ENCODE data around the gene EPB41L2.
"Not testable (repeated sequence)": the region's sequence is repeated elsewhere in the genome, so short reads cannot be mapped to it uniquely, and the experiment has no call there.

The EPB41L2 gene

DNA sequence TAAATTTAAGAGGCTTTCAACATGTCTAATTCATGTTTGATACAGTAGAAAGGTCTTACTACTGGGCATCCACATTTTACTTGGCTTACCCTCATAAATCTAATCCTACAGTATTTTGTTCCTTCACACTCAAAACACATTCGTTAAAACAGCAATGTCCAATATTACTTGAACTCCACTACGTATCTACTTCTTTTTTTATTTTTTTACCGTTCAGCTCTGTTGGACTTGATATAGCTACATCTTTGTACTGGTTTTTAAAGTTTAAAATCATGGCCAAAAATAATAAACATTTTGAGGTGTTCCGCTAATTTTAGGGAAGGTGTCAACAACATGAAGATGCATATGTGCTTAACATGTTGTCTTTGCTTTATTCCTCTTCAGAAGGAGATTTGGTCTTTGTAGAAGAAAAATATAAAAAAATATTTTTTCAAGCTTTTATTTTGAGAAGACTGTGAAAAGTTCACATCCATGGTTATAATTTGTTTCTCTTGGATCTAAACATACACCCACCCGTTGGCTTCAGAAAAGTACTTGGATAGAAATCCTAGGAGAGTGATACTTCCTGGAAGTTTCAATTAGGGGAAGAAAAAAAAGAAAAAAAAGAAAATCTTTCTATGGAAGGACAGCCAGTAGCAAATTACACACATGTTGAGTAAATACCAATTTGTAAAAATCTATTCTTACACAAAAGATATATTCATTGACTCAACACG is 71.5 kb downstream of the EPB41L2 start:
- intact Hi-C loops (cut with DNase I): no loop called here
- DNase-seq: no peak

DNA sequence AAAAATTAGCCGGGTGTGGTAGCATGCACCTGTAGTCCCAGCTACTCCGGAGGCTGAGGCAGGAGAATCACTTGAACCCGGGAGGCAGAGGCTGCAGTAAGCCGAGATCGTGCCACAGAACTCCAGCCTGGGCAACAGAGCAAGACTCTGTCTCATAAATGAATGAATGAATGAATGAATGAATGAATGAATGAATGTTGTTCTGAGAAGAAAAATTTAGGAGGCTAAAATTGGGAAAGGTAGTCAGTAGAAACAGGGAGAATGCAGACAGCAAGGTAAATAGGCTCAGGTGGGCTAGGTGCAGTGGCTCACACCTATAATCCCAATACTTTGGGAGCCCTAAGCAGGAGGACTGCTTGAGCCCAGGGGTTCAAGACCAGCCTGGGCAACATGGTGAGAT is 75.5 kb downstream of the EPB41L2 start:
- intact Hi-C loops (cut with DNase I); DNase-seq: not testable (repeated sequence)

DNA sequence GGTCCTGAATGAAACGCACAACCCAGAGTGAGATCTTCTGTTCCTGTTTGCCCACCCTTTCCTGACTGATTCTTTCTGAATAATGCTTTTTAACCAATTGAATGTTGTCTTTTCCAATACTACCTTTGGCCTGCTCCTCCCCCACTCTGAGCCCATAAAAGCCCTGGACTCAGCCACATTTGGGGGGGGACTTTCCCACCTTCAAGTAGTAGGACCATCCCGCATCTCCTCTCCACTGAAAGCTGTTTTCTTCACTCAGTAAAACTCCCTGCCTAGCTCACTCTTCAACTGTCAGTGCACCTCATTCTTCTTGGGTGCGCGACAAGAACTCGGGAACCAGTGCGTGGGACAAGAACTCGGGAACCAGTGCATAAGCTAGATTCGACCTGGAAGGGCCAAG is 77.9 kb downstream of the EPB41L2 start:
- DNase-seq: no peak
- intact Hi-C loops (cut with DNase I): no loop called here

DNA sequence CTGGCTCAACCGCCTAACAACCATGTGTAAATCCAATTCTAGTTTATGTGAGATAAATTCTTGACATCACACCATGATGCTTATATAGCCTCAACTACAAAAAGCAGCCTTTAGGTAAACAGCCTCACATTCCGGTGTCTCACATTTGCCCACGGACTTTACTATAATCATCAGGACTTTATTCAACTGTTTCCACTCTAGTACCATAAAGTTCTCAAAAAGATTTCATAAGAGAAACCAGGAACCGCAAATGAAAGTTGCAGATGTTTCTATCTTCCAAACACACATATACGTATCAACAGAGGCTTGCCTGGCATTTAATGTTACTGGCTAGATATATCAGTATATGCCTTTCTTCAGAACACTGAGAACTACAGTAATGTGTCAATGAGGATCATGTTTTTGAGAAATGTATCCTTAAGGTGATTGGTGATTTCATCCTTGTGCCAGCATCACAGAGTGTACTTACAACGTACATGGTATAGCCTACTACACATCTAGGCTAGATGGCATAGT is 80.0 kb downstream of the EPB41L2 start:
- intact Hi-C loops (cut with DNase I): no loop called here
- no peak for DNase-seq

DNA sequence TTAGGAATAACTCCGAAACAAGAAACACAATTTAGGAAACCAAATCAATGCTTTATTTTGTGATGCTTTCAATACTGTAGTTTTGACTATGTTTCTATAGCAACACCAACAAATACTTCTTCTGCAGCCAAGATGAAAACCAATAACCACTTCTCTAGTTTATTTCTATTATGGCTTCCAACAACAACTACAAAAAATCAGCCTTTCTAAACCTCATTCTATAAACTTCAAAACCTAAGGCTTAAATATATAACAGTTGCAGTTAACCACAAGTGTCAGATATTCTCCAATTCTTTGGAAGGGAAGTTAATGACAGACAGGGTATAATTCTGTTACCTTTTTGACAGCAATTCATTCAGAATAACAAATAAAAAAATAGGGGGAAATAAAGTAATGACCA is 80.9 kb downstream of the EPB41L2 start:
- intact Hi-C loops (cut with DNase I): no loop called here
- DNase-seq: no peak

DNA sequence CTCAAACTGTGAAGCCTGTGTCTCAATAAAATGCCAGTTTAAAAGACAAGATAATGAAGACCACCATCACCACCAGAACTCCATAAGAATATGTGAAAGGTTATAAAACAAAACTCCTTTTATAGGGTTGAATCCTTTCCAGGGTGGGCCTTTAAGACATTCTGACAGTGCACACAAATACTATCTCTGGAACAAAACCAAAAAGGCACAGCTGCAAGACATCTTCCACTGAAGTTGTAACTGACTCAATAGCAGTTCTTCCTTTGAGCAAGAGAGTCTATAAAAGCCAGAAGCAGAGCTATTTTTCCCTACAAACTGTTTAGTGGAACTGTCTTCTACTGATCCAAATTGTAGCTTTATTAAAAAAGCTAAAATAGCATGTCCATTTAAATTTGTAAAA is 81.6 kb downstream of the EPB41L2 start:
- DNase-seq: no peak
- intact Hi-C loops (cut with DNase I): no loop called here

DNA sequence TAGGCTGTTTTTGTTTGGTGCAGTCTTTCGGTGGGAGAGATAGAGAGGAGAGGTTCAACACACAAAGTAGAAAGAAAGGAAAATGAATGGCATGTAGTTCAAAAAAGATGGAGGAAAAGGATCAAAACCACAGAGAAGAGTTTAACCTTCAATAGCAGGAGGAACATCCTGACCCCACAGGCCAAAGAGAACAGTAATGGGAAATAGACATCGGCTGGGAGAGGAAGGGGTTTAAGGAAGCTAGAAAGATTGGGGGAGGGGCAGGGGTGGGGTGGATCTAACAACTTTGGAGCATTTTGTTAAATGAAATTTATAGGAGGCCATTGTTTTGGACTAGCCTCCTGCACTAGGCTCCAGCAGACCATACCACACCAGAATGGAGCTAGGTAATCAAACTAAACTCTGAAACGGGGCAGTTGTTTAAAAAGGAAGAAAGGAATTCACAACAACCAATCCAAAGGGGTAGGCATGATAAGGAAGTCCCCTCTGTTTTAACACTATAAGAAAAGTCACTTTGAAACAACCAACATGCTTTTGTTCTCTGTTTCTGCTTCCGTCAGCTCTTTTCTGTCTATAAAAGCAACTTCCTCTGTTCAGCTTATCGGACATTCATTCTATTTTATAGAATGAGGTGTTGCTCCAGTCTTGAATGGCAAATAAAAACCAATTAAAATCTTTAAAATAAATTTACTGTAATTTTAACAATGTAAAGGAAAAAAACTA is 82.6 kb downstream of the EPB41L2 start:
- intact Hi-C loops (cut with DNase I): no loop called here
- no peak for DNase-seq

DNA sequence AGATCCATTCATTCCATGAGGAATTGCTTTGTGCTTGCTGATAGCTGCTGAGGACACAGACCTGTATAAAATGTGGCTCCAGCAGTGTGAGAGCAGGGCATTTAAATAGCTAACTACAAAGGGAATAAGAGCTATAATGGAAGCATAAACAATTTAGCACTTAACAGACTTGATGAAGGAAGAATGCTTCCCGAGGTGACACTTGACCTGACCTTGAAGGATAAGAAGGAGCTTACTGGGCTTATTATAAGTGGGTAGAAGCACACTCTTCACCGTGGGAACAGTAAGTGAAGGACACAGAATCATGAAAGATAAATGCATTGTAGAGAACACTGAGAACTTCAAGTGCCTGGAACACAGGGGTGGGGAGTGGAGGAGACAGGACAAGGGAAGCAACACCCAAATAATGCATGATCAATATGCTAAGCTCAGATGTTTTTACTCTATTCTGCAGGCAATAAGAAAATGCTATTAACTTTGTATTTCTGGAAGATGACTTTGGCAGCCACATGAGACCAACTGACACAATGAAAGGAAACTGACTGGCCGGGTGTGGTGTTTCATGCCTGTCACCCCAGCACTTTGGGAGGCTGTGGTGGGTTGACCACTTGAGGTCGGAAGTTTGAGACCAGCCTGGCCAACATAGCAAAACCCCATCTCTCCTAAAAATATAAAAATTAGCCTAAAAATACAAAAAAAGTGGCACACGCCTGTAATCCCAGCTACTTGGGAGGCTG is 84.2 kb downstream of the EPB41L2 start:
- intact Hi-C loops (cut with DNase I): no loop called here
- DNase-seq: no peak

DNA sequence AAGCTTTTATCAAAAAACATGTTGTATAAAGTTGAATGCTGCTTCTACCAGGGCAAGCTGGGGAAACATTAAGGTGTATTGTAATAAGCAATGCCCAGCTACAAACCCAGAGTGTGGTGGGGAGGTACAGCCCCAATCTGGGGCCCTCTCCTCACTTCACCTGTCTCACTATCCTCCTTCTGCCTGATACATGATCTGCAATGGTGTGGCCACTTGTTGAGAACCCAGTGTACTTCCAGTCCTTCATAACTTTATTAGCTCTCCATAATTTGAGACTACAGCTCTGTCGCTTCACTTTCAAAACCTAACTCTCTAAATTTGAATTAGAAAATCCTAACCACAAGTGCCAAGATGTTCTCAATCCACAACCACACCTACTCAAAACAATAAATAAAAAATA is 84.9 kb downstream of the EPB41L2 start:
- DNase-seq: no peak
- intact Hi-C loops (cut with DNase I): no loop called here

DNA sequence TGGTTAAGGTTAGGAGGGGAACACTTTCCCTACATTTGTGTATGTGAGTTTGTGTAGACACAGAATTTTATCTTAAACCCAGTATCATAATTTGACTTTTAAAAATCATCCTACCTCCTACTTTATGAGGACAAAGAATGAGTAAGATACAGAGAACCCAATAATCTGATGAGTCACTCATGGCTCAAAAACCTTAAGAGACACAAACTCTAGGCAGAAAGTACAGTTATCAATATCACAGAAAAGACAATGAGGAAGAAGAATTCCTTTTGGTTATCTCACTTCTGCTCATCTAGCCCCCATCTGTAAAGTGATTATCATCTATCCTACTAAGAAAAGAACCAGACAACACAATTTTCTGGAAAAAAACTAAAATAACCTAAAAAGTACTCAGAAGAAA is 87.7 kb downstream of the EPB41L2 start:
- no peak for DNase-seq
- intact Hi-C loops (cut with DNase I): no loop called here

DNA sequence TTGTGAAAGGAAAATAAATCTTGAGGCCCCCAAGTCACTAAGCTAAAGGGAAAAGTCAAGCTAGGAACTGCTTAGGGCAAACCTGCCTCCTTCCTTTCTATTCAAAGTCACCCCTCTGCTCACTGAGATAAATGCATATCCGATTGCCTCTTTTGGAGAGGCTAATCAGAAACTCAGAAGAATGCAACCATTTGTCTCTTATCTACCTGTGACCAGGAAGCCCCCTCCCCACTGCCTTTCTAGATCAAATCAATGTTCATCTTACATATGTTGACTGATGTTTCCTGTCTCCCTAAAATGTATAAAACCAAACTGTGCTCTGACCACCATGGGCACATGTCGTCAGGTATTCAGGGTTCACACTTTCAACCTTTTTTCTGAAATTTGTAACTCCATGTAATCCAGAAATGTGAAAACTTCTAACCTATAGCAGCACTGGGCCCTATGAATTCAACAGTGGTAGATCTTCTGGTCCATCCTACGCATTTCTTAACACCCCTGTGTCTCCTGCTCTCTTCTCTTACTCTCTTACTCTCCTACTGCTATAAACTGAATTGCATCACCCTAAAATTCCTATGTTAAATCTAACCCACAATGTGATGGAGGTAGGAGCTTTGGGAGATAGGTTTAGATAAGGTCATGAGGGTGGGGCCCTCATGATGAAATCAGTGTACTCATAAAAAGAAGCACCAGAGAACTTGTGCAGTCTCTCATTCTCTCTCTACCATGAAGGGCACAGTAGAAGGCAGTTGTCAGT is 89.3 kb downstream of the EPB41L2 start:
- intact Hi-C loops (cut with DNase I): no loop called here
- DNase-seq: no peak

DNA sequence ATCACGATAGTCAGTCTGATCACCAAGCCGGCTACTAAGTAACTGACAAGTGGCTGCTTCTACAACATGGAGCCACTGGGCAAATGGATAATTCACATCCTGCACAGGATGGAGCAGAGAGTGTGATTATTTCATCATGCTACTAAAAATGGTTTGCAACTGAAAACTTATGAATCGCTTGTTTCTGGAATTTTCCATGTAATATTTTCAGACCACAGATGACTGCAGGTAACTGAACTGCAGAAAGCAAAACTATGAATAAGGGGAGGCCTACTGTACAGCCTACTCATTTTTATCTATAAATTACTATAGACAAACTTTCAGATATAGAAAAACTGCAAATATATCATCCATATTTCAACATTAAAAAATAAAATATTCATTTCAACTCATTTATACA is 91.5 kb downstream of the EPB41L2 start:
- intact Hi-C loops (cut with DNase I): no loop called here

DNA sequence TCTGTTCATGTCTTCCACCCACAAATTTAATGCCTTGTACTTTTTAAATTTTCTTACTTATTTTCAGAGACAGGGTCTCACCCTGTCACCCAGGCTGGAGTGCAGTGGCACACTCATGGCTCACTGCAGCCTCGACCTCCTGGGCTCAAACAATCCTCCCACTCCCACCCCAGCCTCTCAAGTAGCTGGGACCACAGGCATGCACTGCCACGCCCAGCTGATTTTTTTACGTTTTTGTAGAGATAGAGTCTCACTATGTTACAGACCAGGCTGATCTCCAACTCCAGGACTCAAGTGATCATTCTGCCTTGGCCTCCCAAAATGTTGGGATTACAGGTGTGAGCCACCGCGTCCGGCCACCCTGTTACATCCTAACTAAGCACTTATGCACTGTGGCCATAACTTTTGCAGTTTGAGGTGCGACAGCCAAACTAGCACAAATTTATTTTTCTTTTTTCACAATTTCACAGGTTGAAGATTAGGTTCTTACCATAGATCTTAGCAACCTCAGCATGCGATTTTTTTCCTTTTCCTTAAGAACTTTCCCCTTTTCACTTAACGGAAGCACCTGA is 92.1 kb downstream of the EPB41L2 start:
- intact Hi-C loops (cut with DNase I): no loop called here
- DNase-seq: no peak

More for the DNA sequence above, 91.5 kb downstream of the EPB41L2 start:
- DNase-seq: no peak

DNA sequence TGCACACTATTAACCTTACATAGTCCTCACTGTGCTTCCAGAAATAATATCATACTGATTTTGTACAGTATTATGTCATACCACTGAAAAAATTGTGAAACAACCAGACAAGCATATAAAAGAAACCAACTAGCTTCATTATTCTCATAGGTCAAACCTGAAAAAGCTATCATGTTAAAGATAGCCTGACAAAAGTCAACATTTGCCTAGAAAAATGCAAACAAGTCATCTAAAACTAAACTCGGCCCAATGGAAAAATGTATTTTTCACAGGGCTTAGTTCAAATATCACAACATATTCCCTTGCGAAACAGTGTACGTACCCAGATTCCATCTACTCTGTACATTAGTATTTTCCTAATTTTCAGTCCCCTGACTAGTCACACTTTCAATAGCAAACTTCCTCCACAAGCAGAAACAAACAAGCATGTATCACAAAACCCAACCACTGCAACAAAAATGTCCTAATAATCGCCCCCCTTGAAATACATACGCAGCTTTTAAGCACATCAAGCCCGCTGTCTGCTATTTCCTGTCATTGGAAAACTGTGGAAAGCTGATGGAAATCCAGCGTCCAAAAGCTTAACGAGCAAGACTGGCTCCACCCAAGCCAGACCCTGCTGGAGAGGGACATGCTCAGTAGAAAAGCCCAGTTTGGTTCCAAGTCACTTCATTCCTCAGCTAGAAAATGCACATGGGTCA is 93.1 kb downstream of the EPB41L2 start:
- DNase-seq: peak in 1 of 42 donors; percentile 32

DNA sequence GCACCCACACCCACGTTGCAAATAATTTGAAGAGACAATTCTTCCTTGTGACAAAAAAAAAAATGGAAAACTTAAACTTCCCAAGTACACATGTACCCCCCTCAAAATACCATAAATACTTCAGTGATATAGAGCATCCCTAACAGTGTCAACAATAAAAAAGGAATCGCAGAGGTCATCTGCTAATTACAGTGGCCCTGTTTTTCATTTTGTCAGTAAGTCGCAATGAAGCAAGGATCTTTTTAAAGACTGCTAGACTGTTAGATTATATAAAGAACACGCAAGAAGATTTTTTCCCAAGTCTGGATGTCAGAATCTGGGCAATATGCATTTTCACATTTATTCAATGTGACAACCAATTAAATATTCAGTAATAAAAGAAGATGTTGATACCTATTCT is 93.9 kb downstream of the EPB41L2 start:
- no peak for DNase-seq
- intact Hi-C loops (cut with DNase I): no loop called here

More for the DNA sequence above, 93.1 kb downstream of the EPB41L2 start:
- intact Hi-C loops (cut with DNase I): no loop called here

DNA sequence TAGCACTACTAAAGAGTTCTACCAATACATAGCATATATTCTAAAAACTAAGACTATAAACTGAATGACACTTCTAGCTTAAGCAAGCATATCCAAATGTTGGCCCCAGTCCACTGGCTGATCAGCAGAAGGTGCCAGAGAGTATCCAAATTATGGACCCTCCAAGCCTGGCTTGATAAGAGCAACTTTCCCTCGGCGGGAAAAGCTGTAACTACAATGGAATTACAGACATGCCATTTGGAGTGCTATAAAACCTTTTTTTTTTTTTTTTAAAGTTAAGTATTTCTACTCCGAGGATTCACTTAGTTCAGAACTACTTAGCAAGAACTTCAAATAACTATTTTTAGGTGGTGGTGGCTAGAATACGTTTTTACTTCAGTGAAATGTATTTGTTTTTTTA is 94.6 kb downstream of the EPB41L2 start:
- no peak for DNase-seq
- intact Hi-C loops (cut with DNase I): no loop called here

DNA sequence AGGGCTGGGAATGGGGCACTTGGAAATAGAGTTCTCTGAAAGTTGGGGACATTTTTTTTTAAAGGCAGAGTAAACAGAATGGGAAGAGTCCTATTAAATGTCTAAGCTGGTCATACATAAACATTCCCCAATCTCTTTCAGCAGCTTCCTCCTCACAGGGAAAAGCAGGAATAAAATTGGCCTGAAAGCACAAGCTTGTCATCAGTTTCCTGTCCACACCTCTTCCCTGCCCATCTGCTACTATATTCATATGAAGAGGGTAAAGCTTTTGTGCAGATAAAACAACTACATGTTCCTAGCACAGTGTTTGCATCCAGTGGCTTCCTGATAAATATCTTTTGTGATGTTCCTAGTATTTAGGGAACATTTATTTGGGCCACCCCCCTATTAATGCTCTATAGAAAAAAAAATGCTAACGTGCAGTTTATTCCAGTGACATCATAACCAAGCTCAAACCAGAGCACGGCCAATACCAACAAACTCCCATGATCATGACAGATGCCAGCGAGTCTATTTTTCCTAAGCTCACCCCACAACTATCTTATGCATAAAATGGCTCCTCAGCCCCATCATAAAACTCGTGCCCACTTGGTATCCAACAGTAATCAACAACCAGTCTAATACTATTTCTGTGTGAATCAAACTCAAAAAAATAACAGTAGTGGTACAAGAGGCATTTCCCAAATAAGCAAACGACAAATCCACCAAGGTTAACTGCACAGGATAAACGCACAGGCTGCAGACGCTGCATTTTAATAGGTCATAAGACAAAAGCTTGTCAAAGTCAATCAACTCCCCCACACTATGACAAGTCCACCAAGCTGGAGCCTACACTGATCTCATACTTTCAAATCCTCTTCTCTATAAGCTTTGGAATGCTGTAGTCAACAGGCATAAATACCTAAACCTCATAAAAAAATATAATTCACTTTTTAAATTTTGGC is 95.3 kb downstream of the EPB41L2 start:
- peak in 2 of 42 donors; percentile 36 to 55 for DNase-seq
- intact Hi-C loops (cut with DNase I): no loop called here

Data from head of caudate nucleus (tissue), 42 donors.